Medulla oblongata (tissue), 1 donor: ENCODE measurements around the gene MYOC.
"Not testable (repeated sequence)": the region's sequence is repeated elsewhere in the genome, so short reads cannot be mapped to it uniquely, and the experiment has no call there.

Source experiments
- DNase-seq: peaks from one replicate; pipeline ENCODE4 v3.0.0-alpha.2; 2015; ENCODE audit errors: extremely low spot score

MYOC gene

GRCh38 chr1:171653796-171654195, 1.3 kb upstream of the MYOC start:
- no peak for DNase-seq

DNA sequence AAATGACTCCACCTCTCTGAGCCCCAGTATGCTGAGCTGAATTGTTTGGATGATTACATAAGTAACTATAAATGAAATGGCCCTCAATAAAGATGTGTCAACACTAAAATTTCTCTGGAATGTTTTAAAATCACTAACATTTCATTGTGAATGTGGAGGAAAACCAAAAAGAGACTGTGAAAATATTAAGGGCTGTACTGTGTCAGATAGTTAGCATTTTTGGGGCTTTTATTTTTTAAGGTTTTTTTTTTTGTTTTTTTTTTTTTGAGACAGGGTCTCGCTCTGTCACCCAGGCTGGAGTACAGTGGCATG, 6.3 kb downstream of the MYOC start:
- DNase-seq = no peak

DNA sequence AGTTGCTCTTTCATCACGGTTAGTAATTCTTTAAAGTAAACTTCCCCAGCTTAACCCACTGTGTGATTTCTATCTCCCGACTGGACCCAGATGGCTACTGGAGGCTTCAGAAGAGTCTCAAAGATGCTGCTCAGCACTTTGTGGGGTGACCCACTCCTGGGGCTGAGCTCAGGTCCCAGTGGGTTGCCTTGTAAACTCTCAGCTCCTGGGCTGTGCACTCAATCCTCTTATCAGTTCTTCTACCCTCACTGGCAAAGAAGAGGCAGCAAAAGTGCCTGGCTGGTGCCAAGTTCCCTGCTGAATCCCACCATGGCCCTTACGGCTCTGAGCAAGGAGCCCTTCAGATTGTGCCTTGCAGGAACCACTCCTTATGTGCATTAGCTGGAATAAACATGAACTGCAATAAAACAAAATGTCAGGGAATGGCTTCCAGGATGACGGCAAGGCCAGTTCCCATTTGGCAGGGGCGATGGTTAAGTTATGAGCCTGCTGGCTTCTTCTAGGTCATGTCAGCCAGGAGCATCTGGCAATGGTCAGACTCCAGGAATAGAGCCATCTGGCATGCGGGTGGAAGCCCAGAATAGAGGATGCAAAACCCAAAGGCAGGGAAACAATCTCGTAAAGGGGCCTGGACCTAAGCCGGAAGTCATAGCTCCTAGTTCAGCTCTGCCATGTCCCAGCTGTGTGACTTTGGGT, 6.8 kb downstream of the MYOC start:
- peak; percentile 80 for DNase-seq

DNA sequence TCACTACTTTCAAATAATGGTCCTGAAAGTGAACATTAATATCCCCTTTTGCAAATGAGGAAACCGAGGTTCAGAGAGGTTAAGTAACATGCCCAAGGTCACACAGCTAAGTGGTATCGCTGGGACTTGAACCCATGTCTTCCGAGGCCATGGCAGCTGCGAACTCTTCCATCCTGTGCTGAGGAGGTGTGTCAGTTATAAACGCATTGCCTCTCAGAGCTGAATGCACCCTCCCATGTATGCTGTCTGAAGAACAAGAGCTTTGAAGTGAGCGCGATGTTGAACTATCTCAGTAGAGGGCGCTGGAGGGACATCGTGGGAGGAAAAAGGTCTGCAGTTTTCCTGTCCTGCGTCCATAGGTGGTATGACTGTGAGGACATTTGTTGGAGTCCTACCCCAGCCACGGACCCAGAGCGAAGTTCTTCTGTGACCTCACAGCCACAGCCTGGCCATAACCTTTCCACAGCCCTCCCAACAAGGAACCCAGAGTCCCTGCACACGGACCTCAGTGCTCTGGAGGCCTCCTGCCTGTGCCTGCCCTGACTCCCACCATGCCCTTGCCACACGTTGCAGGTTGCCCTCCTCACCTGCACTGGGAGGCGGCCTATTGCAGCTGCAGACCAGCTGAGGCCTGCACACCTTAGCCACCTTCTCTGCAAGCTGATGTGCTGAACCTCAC, 7.5 kb downstream of the MYOC start:
- DNase-seq = peak; percentile 90

GRCh38 chr1:171643156-171643555, 9.3 kb downstream of the MYOC start:
- DNase-seq = no peak

- no peak for DNase-seq
Measured at GRCh38 chr1:171642197-171642596, 10.3 kb downstream of the MYOC start.

- no peak for DNase-seq
Measured at GRCh38 chr1:171641076-171641864, 11.2 kb downstream of the MYOC start.

DNA sequence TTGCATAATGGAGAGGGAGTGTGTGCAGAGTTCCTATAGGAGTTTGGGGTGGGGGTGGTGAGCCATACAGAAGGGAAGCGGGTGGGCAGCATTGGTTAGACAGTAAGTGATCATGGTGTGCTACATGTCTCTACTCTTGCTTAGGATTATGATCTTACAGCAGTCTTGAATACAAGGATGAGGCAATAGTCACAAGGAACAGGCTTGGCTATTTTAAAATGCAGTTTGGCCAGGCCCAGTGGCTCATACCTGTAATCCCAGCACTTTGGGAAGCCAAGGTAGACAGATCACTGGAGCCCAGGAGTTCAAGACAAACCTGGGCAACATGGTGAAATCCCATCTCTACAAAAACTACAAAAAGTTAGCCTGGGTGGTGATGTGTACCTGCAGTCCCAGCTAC, 12.3 kb downstream of the MYOC start:
- DNase-seq = no peak

GRCh38 chr1:171637928-171638576, 14.4 kb downstream of the MYOC start:
- no peak for DNase-seq

GRCh38 chr1:171636141-171636540, 16.3 kb downstream of the MYOC start:
- DNase-seq = no peak

DNA sequence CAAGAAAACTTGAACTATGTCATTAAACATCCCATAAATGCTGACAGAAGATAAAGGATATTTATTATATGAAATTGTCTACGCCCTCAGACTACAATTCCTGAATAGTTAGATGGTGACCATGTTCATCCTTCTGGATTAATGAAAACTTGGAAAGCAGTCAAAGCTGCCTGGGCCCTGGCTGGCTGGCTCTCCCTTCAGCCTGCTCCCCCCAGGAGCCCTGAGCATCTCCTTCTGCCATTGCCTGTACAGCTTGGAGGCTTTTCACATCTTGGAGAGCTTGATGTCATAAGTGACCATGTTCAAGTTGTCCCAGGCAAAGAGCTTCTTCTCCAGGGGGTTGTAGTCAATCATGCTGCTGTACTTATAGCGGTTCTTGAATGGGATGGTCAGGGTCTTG, 16.8 kb downstream of the MYOC start:
- DNase-seq = no peak

DNA sequence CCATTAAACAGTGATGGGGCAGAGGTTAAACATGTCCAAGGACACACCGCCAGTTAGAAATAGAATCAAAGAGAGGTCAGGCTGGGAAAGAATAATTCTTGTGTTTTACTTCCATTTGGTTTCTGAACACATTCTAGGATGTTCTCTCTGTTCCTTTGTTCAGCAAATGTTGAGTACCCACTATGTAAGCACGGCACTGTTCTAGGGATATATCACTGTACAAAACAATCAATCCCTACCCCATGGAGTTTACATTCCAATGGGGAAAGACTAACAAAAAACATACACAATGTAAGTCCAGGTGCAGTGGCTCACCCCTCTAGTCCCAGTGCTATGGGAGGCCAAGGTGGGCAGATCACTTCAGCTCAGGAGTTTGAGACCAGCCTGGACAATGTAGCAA, 24.3 kb downstream of the MYOC start:
- no peak for DNase-seq

- DNase-seq = no peak
Measured at GRCh38 chr1:171627020-171627419, 25.5 kb downstream of the MYOC start.

DNA sequence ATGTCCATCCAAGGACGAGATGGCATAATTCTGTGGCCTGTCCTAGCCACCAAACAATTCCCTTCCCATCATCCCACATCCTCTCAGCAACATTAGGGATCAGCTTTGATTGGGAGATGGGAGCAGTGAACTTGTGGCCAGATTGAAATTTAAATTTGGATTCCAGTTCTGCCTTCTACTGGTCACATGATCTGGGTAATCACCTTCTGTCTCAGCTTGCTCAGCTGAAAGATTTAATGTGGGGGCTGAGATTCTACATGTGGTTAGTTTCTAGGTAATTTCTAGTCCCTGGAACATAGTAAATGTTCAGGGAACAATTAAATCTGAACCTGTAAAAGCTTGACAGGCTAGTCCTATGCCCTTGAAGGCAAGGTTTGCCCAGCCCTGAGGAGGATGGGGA, 27.3 kb downstream of the MYOC start:
- no peak for DNase-seq

GRCh38 chr1:171623651-171624331, 28.7 kb downstream of the MYOC start:
- DNase-seq = no peak

DNA sequence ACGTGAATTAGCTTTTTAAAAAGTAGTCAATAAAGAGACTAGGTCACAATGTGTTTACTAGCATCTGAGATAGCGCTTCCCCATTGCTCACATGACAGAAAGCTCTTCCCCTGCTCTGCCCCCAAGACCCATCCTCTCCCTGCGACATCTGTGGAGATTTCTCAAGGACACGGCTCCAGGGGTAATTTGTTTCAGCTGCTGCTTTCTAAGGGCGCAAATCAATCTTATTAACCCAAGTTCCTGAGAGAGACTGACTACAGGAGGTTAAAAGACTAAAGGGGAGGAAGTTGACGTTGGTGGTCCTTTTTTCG, 30.4 kb downstream of the MYOC start, which contains the start of gene MYOCOS:
Gene MYOCOS, plus strand, starts transcription at position 92 of the 311 bp plus-strand sequence. CDS start 1,641 bp downstream, outside the sequence.
- no peak for DNase-seq

- DNase-seq = no peak
Measured at GRCh38 chr1:171616586-171616985, 35.9 kb downstream of the MYOC start.

GRCh38 chr1:171615122-171615906, 37.2 kb downstream of the MYOC start:
- not testable (repeated sequence) for DNase-seq

GRCh38 chr1:171613282-171613681, 39.2 kb downstream of the MYOC start:
- no peak for DNase-seq

DNA sequence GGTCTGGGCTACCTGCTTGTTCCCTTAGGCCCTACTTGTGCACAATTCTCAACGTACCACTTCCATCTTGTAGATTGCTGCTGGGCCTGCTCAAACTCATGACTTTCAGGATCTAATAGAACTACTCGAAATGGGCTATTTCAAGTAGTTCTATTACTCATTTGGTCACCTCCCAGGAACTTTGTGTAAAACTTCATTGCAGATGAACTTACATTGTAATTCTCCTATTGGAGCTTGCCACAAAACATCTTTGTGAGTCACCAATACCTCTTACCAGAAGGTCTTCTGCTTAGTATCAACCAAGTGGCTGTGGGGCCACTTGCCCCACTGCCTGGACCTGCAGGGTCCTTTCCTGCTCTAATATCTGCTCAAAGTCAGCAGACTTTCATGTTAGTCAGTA, 41.2 kb downstream of the MYOC start:
- no peak for DNase-seq

- DNase-seq = no peak
Measured at GRCh38 chr1:171610385-171610784, 42.1 kb downstream of the MYOC start.
